ENCODE results near the gene UBA1.
A peak's percentile ranks its signal among the peaks of the same experiment; 100 is the strongest.

The UBA1 gene

DNA sequence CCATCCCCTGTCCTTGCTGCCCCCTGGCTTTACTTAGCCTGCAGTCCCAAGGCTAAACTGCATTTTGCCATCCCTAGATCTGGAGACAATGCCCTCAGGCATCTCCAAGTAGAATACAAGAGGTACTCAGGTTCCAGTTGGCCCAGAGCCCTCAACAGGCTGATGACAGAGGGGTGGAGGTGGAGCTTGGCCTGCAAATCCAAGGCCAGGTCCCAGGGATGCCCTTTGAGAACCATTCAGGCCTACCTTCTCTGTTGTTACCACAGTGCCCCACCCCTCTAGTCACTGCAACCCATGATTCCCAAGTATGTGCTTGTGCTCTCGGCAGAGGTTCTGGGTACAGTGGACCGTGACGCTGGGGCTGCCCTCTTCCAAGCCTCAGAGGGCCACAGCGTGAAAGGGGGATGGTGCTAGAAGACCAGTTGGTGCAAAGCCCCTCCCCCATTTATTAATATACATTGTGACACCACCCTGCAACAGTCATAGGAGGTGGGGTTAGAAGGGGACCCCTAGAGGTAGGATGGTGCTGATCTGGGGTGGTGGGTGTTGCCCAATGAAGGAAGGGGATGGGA, 6.4 kb upstream of the UBA1 start:
- DNase-seq (ENCODE audit: low read depth): no peak

DNA sequence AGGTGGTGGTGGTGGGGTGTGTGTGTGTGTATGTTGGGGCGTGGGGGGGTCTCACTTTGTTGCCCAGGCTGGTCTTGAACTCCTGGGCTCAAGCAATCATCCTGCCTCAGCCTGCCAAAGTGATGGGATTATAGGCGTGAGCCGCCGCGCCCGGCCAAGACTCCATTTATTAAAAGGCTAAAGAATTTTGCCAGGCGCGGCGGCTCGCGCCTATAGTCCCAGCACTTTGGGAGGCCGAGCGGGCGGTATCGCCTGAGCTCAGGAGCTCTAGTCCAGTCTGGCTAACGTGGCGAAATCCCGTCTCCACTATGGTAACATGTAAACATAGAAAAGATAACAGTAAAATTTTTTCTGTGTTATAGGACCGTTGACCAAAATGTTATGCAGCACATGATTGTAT, 3.7 kb upstream of the UBA1 start:
- no peak for DNase-seq (ENCODE audit: low read depth)

DNA sequence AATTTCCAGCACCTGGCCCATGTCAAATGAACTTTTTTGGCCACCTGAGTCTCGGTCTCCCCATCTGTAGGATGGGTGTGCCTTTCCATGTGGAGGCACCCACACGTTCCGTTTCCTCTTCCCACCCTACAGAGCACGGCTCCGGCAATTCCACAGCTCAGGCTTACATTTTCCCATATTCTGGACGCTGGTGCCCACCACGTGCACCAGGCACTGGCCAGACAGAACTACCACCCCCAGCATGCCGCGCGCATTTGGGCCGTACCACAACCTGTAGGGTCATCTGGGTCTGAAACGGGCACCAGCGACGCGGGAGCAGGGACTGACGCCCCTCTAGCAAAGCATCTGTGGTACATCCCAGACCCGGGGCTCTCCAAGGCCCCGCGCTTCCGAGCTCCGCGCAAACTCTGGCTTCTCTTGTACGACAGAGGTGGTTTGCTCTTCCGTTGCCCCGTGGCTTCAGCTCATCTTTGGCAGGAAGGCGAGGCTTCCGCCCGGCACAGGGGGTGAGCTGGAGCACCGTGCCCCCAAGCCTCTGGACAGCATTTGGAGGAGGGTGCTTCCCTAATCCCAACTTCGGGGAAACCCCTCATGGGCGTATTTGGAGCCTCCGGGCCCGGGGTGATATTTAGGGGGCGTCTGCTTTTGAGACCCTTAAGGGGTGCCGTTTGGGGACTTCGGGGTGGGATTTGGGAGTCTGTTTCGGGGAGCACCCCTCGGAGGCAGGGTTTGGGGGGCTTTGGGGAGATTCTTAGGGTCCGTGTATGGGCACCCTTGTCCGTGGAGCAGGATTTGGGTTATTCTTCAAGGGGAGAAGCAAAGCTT, 3.0 kb upstream of the UBA1 start:
- peak; percentile 40 for DNase-seq (ENCODE audit: low read depth)

DNA sequence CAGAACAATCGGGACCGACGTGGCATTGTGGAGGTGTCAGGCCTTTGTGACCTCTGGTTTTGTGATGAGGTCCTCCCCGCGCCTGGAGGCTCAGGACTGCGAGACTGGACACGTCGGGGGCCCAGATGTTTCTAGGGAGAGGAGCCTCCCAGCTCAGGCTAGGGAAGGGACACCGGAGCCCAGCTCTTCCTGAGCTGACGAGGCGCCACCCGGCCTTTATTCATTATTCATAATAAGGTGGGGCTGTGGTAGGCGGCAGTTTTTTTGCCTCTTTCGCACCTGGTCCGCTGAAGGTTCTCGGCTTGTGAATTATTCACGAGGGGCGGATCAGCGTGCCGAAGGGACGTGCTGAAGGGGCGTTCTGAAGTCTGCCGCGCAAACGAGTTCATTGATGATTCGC, 2.3 kb upstream of the UBA1 start:
- peak; percentile 5 for DNase-seq (ENCODE audit: low read depth)

DNA sequence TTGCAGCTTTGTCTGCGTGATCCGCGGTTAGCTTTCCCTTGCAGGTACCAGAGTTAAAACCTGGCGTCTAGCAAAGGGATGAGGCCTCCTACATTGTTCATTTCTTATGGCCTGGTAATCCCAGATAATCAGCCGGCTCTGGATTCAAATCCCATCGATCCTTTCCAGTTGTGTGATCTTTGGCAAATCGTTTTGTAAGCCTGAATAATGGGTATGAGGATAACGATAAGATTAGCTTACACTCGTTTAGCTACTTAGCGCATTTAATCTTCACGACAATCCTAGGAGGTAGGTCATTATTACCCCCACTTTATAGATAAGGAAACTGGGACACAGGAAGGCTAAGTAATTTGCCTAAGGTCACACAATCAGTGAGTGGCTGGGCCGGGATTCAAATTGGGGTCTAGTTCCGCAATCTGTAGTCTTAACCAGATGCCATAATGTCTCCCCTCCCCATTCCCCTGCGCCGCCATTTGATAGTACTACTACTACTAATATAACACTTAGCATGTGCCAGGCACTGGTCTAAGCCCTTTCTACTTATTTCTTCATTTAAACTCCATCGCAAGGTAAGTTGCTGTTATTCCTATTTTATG, 1.7 kb upstream of the UBA1 start:
- no peak for DNase-seq (ENCODE audit: low read depth)

DNA sequence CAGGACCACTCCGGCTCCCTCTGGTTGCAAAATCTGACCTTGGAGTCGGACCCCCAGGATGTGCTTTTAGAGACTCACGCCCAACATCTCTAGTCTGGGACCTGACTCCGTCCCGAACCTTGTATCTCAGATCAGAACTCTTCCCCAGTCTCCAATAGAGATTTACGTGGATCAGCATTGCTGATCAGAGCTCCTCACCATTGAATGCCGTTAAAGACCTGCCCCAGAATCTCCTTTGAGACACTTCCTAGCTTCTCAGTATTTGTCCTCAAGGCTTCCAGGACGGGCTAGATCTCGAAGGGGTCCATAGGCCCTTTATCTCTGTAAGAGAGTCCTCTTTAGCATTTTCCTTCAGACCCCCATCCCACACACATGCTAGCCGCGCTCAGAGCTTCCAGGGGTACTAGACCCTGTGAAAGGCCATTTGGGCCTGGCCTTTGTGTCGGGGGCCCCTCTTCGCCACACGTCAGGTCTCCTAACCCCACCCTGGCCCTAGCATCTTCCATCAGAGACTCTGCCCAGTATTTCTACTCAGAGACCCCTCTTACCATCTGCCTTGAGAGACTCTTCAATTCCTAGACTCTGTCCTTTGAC, 662 bp downstream of the UBA1 start:
- DNase-seq (ENCODE audit: low read depth): no peak

DNA sequence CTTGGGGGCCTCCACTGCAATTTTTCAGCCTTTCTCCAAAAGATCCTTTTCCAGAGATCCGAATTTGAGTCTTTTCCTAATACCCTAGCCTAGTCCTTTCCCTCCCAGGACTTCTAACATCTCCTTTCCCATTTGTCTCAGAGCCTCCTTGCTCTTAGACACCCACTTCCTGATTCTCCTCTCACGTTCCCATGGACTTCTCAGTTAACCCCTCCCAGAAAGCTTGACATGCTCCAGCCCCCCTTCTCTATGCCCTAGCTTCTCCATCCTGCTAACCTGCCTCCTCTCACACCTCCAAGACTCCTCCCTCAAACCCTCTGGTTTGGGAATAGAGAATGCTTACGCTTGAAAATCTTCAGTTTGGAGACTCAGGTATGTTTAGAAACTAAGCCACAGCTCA, 2.5 kb downstream of the UBA1 start:
- no peak for DNase-seq (ENCODE audit: low read depth)

DNA sequence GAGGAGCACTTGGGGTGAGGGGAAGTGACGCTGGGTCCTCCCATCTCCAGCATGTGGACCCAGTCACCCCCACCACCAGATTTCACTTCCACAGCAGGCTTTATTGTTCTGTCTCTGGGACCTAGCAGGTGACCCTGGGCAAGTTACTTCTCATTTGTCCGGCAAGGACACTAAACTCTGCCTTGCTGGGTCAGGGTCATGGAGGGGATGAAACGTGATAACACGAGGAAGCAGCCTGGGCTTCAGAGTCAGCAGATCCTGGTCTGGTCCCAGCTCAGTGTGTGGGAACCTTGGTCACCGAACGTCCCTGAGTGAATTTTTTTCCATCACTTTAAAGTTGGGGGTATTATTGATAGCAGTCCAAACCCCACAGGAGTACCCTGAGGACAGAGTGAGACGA, 3.9 kb downstream of the UBA1 start:
- DNase-seq (ENCODE audit: low read depth): no peak

DNA sequence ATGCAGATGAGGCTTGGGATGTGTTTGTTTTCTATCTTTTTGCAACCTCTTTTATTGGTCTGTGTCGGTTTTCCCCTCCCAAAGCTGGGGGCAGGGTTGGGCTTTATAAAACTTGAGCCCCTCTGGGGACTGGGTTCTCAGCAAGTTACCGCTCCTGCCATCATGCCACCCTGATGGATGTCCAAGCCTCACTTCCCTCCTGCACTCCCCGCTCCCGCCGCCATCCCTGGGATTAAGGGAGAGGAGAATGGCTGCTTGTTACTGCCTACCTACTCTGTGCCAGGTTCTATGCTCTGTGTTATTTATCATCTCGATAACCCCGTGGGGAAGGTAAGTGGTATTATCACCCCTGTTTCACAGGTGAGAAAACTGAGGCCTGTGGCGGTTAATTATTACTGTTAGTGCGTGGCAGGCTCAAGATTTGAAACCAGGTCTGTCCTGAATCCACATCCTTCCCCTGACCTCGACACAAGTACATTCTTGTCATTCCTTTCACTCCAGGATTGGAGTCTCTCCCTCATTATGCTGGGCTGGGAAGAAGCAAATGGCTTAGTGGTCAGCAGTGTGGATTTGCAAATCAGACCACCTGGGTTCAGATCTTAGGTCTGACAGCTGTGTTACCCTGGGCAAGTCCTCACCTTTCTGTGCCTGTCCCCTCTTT, 4.5 kb downstream of the UBA1 start:
- no peak for DNase-seq (ENCODE audit: low read depth)

DNA sequence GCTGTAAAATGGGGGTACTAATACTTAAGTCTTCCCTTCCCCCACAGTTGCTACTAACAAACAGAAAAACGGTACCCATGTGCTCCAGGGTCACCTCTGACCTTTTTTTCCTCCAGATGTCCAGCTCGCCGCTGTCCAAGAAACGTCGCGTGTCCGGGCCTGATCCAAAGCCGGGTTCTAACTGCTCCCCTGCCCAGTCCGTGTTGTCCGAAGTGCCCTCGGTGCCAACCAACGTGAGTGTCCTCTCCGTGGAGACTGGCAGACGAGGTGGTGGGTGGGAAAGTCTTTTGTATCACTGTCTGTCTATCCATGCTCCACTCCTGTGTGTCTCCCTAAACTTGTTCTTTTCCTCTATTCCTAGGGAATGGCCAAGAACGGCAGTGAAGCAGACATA, 5.1 kb downstream of the UBA1 start:
- no peak for DNase-seq (ENCODE audit: low read depth)

DNA sequence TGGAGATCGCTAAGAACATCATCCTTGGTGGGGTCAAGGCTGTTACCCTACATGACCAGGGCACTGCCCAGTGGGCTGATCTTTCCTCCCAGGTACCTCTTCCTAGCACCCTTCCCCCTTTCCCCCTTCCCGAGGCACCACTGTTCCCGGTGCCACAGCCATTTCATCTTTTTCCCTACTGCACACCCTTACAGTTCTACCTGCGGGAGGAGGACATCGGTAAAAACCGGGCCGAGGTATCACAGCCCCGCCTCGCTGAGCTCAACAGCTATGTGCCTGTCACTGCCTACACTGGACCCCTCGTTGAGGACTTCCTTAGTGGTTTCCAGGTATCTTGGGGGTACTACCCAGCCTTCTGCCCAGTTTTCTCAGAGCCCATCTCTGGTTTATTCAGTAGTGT, 5.7 kb downstream of the UBA1 start:
- no peak for DNase-seq (ENCODE audit: low read depth)

DNA sequence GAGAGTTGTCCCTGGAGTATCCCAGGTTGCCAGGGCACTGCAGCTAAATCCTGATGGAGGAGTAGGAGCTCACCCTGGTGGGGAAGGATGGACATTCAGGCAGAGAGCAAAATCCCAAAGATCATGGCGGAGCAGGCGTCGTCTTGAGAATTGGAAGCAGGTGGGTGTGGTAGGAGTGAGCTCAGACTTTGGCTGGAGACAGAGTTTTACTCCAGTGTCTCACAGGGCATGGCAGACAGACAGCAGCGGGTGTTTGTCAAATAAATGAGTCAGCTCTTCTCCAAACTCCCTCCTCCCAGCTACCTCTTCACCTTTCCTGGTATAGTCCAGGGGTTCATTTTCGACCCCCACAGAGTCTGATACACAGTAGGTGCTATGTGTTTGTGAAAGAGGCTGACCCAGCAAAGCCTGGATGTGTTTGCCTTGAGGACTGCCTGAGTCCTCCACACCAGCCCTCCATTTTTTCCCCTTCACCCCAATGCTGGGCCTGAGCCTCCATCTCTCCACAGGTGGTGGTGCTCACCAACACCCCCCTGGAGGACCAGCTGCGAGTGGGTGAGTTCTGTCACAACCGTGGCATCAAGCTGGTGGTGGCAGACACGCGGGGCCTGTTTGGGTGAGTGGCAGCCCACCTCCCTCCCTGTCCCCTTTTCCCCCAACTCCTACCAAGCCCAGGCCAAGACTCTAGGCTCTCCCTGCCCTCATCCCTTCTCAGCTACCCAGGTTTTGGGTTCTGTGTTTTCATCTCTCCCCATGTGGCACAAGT, 6.9 kb downstream of the UBA1 start:
- DNase-seq (ENCODE audit: low read depth): no peak

DNA sequence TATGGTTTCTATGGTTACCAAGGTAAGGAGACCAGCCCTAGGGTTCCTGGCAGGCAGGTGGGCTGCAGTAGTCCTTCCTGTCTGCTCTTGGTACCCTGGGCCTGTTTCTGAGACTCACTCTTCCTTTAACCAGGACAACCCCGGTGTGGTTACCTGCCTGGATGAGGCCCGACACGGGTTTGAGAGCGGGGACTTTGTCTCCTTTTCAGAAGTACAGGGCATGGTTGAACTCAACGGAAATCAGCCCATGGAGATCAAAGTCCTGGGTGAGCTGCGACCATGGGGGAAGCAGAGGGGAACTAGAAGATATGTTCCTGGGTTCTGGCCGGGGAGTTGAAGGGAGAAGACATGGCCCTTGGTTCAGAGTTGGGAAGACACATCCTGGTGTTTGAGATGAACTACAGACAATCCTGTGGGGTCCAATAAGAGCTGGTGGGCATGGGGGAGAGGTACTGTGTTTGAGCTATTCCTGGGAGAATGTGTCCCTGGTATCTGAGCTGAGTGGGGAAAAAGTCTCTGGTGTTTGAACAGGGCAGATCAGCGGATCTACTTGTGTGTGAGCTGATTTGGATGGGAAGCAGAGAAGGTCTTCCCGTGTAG, 7.8 kb downstream of the UBA1 start:
- DNase-seq (ENCODE audit: low read depth): no peak

DNA sequence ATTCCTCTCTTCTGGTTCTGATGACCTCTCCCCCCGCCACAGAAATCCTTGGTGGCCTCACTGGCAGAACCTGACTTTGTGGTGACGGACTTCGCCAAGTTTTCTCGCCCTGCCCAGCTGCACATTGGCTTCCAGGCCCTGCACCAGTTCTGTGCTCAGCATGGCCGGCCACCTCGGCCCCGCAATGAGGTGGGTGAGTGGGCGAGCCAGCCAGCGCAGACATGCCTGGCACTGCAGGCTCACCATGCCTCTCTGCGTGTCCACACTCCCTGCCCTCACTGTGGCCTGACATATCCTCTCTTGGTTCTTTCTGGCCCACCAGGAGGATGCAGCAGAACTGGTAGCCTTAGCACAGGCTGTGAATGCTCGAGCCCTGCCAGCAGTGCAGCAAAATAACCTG, 8.7 kb downstream of the UBA1 start:
- DNase-seq (ENCODE audit: low read depth): no peak

DNA sequence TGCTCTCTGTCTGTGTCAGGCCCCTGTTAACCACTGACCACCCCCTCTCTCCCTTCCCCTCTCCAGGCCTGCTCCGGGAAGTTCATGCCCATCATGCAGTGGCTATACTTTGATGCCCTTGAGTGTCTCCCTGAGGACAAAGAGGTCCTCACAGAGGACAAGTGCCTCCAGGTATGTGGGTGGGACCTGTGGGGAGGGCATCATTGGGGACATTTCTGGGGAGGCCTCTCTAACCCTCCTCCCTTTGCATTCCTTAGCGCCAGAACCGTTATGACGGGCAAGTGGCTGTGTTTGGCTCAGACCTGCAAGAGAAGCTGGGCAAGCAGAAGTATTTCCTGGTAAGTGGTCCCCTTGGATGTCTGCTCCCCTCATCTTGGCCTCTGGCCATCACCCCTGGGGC, 9.2 kb downstream of the UBA1 start:
- DNase-seq (ENCODE audit: low read depth): no peak

DNA sequence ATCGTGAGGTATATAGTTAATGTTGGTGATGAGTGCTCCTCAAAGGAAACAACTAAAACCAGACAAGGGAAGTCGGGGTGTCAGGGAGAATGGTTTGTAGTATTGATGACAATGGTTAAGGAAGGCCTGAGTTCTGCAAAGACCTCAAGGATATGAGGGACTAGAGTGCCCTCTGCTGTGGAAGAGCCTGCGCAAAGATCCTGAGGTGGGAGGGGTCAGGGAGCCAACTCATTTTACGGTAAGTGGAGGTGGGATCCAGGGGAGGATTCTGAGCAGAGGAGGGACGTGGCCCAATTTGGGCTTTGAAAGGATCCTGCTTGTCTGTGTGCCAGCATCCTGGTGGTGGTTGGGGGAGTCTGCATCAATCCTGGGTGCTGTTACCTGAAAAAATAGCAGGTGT, 11.3 kb downstream of the UBA1 start:
- no peak for DNase-seq (ENCODE audit: low read depth)

DNA sequence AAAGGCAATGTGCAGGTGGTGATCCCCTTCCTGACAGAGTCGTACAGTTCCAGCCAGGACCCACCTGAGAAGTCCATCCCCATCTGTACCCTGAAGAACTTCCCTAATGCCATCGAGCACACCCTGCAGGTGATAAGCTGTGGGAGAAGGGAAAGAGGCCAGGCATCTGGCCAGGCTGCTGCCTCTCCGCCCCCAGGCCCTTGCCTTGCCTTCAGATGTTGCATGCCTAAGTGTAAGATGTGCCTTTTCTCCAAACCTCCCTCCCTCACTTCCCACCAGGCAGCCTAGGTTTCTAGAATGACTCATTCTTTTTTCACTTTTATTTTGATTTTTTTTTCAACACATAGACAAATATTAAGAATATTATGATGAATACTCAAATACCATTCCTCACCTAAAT, 12.7 kb downstream of the UBA1 start:
- no peak for DNase-seq (ENCODE audit: low read depth)

DNA sequence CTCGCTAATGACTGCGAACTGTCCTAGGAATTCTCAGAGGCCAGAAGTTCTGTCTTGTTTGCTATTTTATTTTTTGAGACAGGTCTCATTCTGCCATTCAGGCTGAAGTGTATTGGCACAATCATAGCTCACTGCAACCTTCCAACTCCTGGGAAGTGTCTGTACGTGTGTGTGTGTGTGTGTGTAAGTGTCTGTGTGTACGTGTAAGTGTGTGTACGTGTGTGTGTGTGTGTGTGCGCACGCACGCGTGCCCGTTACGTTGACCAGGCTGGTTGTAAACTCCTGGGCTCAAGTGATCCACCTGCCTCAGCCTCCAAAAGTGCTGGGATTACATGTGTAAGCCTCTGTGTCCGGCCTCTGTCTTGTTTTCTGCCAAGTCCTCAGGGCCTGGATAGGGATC, 14.5 kb downstream of the UBA1 start:
- DNase-seq (ENCODE audit: low read depth): no peak

DNA sequence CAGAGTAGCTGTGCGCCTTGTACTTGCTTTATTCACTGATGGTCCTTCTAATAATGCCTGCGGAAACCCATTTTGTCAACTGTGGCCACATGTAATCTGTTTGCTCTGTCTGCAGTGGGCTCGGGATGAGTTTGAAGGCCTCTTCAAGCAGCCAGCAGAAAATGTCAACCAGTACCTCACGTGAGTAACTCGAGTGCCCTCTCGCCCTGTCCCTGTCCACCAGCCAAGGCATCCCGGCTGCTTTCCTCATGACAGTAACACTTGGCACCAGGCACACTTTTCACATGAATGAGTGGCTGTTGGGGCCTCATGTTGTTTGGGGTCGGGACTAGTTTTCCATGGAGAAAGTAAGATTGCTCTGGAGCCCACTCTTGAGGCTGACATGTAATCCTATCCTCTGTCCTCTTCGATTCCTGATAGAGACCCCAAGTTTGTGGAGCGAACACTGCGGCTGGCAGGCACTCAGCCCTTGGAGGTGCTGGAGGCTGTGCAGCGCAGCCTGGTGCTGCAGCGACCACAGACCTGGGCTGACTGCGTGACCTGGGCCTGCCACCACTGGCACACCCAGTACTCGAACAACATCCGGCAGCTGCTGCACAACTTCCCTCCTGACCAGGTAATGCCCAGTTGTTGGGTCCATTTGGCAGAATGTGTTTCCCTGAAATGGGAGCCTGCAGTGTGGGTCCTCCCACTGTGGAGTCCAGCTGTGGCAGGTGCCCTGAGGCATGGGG, 16.0 kb downstream of the UBA1 start:
- no peak for DNase-seq (ENCODE audit: low read depth)

DNA sequence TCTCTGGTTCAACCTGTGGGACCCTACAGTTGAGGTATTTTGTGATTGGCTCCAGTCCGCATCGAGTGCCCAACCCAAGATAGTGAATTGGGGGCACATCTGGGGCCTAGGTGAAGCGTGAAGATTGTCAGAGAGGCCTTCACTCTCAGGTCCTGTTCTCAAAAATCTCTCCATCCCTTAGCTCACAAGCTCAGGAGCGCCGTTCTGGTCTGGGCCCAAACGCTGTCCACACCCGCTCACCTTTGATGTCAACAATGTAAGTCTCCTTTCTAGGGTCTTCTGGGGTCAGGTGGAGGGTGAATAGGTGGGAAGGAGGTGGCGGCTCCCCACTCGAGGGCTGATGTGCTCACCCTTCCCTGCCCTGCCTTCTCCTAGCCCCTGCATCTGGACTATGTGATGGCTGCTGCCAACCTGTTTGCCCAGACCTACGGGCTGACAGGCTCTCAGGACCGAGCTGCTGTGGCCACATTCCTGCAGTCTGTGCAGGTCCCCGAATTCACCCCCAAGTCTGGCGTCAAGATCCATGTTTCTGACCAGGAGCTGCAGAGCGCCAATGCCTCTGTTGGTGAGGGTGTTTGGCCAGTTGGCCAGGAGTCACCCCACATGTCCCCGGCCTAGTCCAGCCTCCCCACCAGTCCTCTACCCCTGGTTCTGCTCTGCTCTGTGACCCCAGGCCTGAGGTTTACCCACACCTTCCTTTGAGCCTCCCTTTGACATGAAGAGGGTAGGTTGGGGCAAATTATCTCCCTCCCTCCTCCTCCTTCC, 17.2 kb downstream of the UBA1 start:
- no peak for DNase-seq (ENCODE audit: low read depth)
